GM21737 (cell line): ENCODE data around the gene FNBP1L.

ENCODE experiments used
- ATAC-seq: cut with Tn5 transposase; IDR thresholded peaks from one replicate; pipeline ENCODE4 v1.9.1; 2021; ENCODE audit warnings: mild to moderate bottlenecking, moderate library complexity; ENCODE audit not compliant: unreplicated experiment

The FNBP1L gene

GRCh38 chr1:93588206-93588605 lies 140.3 kb downstream of the FNBP1L start:
- no peak for ATAC-seq

- no peak for ATAC-seq
These were observed 141.0 kb downstream of the FNBP1L start for GRCh38 chr1:93588955-93589354.

DNA sequence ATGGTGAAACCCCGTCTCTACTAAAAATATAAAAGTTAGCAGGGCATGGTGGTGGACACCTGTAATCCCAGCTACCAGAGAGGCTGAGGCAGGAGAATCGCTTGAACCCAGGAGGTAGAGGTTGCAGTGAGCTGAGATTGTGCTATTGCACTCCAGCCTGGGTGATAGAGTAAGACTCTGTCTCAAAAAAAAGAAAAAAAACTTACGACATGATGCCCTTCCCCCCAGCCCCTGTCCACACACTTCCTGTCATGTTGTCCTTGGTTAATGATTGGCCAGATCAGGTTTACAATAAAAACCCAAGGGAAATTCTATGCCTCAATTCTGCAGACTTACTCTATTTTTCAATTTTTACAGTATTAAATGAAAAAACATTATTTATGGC lies 143.4 kb downstream of the FNBP1L start:
- peak; percentile 18 for ATAC-seq

GRCh38 chr1:93591676-93592550 lies 144.0 kb downstream of the FNBP1L start:
- peak; percentile 87 for ATAC-seq

DNA sequence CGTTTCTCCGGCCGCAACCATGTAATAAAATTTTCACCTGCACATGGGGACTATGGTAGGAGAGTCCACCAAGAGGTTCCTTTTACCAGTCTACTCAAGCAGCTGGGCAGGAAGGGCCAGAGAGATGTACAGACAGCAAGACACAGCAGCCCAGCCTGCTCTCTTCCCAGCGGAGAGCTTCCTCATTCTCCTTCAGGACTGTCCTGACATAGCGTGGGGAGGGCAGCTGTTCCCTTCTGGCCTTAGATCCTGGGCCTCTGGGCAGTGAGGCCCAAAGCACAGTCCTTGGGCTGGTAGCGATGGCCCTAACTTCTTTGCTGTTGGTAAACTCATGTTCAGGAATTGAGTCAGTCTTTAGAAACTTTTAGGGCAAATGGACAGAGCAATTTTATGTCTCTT lies 144.6 kb downstream of the FNBP1L start:
- no peak for ATAC-seq

DNA sequence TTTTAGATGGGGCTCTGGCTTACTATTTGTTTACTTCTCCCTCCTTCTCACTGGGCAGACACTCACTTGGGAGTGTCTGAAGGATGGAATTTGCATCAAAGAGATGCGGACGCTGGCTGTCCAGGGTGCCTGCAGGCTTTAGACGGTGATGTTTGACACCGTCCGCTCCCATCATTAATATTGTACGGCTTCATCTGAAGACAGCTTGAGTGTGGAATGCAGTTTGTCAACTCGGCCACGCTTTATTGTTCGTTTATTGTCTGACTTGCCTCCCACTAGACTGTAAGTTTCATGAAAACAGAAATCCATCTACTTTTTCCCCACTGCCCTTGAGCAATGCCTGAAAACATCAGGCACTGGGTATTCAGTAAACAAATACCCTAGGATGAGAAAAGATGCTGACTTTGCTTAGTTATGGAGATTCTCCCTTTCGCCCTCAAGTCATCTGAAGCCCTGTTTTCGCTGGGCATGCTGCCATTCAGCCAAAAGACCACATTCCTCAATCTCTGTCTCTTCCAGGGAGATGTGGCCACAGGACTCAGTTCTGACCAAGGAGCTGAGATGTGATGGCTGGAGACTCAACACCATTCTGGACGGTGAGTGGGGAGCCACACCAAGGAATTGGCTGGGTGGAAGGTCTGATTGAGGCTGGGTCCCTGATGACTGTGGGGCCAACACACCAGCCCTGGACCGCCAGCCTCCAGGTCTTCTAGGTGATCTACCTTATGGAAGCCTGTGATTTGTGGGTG lies 146.1 kb downstream of the FNBP1L start:
- ATAC-seq, result no peak

GRCh38 chr1:93594603-93594880 lies 146.6 kb downstream of the FNBP1L start:
- no peak for ATAC-seq

GRCh38 chr1:93595266-93595665 lies 147.3 kb downstream of the FNBP1L start:
- no peak for ATAC-seq

DNA sequence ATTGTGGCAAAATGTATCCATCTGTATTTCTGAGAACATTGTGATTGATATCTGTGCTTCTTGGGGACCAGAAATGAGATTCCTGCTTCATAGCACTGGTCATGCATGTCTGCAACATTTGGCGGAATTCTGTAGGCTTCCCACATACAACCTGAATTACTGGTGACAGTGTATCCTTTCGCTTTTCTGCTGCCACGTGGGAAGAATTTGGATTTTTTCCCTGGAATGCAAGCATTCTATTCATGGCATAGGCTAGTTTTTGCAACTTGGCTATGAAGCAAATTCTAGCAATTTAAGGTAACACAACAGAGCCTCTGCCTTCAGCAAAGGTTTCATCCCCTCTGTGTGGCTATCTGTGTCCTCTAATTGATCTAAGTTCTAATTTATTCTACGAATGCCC lies 147.8 kb downstream of the FNBP1L start:
- no peak for ATAC-seq

GRCh38 chr1:93596329-93597089 lies 148.6 kb downstream of the FNBP1L start:
- ATAC-seq, result no peak

- ATAC-seq, result no peak
These were observed 149.8 kb downstream of the FNBP1L start for GRCh38 chr1:93597709-93598108.

DNA sequence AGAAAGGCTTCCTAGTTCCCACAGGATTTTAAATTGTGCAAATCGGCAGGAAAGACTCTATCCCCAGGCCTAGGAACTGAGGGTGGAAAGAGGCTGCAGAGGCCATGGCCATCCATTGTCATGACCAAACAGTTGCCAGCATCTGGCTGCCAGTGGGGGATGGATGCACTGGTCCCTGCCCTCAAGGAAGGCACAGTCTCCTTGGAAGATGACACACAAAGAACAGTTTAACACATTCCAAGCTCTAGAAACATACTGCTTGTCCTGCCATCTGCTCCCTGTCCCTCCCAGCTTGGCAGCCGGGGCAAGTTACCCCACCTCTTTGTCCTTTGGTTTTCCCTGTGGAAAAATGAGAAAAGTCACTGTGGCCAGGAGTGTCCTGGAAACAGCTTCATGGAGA lies 150.5 kb downstream of the FNBP1L start:
- no peak for ATAC-seq

- ATAC-seq, result no peak
These were observed 151.0 kb downstream of the FNBP1L start for GRCh38 chr1:93598861-93599439.

DNA sequence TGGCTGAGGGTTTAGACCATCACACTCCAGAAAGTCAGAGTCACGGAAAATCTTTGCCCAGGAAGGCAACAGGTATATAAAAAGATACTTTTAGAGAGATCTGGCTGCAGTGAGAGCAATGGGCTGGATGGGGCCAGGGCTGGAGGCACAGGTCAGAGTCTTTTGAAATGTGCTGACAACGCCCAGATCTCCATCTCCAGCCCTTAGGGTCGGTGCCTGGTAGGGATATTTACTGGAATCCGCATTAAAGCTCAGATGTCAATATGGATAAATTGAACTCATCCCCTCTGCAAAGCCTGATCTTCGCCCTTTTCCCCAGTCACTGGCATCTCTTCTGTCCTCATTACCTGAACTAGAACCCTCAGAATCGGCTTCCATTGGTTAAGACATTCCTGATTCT lies 151.6 kb downstream of the FNBP1L start:
- no peak for ATAC-seq

DNA sequence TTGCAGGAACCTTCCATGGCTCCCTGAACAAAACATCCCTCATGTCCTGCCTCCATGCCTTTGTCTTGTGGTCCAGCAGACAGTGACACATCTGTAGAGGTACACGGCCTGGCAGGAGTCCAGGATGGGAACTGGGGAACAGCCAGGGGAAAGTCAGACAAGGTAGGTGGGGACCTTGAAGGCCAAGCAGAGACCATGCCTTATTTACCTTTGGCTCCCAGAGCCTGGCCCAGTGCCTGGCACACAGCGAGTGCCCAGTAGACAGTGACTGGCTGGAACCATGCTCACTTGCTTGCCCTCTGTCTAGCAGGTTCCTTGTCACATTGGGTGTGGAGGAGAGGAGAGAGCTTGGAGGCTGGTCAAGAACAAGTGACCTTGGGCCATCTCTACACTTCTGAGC lies 152.7 kb downstream of the FNBP1L start:
- no peak for ATAC-seq

DNA sequence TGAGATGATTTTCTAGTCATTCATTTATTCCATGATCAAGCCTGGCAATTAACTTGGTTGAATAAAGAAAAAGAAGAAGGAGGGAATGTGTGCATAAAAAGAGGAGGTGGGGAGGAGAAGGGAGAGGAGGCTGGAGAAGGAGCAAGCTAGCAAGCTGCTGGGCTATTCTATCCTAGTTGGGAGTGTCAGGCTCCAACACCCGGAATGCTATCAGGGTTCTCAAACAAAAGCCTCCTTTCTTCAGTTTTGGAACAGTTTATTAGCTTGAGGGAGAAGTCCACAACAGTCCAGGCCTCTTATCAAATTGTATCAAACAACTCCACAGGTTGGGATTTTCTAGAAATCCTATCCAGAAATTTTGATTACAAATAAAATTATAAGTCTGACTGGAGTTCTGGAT lies 153.8 kb downstream of the FNBP1L start:
- ATAC-seq, result no peak

DNA sequence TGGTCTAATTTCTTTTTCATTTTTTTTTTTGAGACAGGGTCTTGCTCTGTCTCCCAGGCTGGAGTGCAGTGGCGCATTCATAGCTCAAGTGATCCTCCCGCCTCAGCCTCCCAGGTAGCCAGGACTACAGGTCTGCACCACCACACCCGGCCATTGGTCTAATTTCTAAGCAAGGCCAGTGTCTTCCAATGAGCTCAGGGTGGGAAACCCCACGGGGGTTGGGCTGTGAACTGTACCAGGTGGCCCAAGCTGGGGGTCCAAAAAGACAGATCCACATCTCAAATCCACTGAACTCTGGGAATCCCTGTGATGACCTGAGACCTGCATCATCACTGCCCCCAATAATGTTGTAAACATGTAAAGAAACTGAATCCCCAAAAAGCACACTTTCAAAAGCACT lies 154.2 kb downstream of the FNBP1L start:
- no peak for ATAC-seq

DNA sequence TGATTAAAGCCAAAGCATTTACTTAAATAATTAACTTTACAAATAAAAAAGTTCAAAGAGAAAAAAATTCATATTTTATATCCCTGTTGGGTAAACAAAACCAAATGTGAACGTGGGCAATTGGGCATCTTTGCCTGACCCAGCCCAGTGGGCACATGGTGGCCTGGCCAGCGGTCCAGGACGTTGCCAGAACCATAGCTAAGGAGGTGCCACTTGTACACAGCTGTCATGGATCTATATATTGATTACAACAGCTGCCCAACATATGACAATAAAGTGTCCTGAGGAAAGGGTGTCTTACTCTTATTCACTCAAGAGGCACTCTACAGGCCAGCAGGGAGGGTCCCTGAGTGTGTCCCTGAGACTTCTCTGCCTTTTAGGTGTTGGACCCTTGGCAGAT lies 155.2 kb downstream of the FNBP1L start:
- no peak for ATAC-seq

- ATAC-seq, result no peak
These were observed 155.7 kb downstream of the FNBP1L start for GRCh38 chr1:93603601-93604000.
